Ramos (cell line): Measurements from ENCODE around the gene TTC38.

Experiments
- in situ Hi-C: fragments of 300-500 bp; cut with MboI; formaldehyde crosslinking; loops from one replicate; pipeline ENCODE4 v1.14.3; 2022; ENCODE audit warnings: low sequenced_read_pairs; ENCODE audit not compliant: unreplicated experiment

TTC38 gene

GRCh38 chr22:46275455-46276122, 7.8 kb downstream of the TTC38 start:
- in situ Hi-C loops, result no loop called here

GRCh38 chr22:46276563-46276962, 8.8 kb downstream of the TTC38 start:
- in situ Hi-C loops, result no loop called here

GRCh38 chr22:46278656-46279645, 11.1 kb downstream of the TTC38 start:
- in situ Hi-C loops, result no loop called here

- in situ Hi-C loops, result no loop called here
Observed at GRCh38 chr22:46280063-46280817, 12.4 kb downstream of the TTC38 start.

GRCh38 chr22:46280999-46281623, 13.3 kb downstream of the TTC38 start:
- in situ Hi-C loops, result no loop called here

GRCh38 chr22:46281866-46282678, 14.3 kb downstream of the TTC38 start:
- in situ Hi-C loops, result no loop called here

DNA sequence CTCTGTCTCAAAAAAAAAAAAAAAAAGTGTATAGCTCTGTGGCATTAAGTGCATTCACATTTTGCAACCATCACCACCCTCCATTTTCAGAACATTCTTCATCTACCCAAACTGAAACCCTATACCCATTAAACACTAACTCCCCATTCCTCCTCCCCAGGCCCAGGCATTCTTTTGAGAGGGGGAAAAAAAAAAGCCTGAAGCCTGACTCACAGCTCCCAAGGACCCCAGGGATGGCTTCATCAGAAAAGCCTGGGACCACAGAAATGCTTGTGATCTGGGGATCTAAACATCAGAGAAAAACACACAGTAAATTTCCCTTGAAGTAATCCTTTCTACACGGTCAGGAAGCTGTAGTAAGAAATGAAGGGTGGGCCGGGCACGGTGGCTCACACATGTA, 18.2 kb downstream of the TTC38 start:
- in situ Hi-C loops, result no loop called here

DNA sequence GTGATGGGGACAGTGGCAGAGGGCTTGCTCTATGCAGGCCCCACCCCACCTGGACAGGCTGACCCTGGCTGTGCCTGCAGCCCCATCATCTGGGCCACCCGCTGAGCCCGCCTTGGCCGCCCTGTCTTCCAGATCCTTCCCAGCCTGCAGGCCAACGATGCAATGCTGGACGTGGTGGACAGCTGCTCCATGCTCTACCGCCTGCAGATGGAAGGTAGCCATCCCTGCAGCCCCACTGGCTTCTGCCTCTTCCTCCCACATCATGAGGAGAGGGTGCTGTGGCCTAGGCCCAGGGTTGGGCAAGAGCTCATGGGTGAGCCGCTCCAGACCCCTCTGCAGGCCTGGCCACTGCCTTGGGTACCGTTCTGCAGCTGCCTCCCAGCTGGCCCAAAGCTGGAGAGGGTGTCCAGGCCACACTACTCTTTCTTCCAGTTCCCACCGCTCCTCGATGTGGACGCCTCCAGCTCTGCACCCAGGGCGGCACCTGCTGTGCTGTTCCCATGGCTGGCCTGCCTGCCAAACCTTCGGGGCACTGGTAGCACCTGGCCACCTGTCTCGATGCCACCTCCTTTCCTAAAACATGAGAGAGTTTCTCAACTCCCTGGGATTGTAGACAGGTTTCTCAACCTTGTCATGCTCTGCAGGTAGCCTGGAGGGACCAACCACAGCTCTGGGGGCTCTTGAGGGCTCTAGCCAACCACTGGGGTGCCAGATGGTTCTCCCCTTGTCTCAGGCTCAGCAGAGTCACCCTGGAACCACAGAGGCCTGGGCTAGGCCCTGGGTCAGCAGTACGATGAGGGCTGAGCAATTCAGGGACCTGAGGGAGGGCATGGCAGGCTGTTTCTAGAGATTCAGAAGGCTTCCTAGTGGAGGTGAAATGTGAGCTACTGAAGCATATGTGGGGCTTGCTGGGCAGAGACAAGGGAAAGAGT, 19.4 kb downstream of the TTC38 start:
- in situ Hi-C loops, result no loop called here

DNA sequence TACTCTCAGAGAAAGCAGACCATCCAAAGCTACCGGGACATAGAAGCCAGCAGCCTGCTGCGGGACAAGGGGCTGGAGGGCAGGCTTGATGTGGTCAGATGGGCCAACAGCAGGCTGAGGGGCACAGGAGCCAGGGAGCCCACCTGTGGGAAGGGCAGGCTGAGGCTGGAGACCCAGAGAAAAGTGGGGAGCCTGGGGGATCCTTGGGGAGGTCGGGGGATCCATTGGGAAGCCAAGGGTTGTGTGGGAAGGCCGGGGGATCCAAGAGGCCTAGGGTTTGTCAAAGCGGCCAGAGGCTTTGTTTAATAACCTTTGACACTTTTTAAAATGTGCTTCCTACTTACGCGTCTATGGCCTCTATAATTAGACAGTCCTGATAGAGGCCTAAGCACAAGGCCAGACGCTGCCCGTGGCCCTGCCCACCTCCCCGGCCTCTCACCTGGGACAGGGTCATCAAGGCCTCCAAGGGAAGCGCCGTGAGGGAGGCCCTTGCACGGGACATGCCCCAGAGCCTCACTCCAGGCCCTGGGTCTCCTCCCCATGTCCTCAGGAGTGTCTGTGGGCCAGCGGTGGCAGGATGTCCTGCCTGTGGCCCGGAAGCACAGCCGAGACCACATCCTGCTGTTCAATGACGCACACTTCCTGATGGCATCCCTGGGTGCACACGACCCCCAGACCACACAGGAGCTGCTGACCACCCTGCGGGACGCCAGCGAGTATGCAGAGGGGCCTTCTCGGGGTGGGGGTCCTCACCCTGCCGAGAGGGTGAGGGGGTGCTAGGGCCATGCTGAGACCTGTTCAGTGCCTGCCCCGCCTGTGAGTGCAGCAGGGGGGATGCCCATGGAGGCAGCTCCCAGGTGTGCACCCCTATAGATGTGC, 20.3 kb downstream of the TTC38 start:
- in situ Hi-C loops, result no loop called here

DNA sequence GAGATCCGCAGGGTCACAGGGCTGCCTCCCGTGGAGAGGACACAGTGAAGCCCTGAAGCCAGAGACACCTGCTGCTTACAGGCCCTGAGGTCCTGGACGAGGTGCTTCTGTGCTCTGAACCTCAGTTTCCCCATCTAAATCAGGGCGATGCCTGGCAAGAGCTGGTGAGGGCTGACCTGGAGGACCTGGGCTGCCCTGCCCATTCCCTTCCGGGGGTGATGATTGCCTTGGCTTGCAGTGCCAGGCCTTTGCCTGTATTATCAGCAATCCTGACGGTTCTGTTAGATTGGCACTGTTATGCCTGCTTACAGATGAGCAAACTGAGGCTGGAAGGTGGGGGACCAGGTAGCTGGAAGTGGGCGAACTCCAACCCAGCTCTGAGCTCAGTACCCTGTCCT, 21.0 kb downstream of the TTC38 start:
- in situ Hi-C loops, result no loop called here

GRCh38 chr22:46289244-46289891, 21.6 kb downstream of the TTC38 start:
- in situ Hi-C loops, result no loop called here

GRCh38 chr22:46290121-46290842, 22.5 kb downstream of the TTC38 start:
- in situ Hi-C loops, result no loop called here

GRCh38 chr22:46290843-46291785, 23.3 kb downstream of the TTC38 start:
- in situ Hi-C loops, result no loop called here

- in situ Hi-C loops, result no loop called here
Observed at GRCh38 chr22:46292173-46292572, 24.4 kb downstream of the TTC38 start.

- in situ Hi-C loops, result no loop called here
Observed at GRCh38 chr22:46292732-46293131, 24.9 kb downstream of the TTC38 start.
